ENCODE measurements around the gene SRA1.

The SRA1 gene

GRCh38 chr5:140570058-140570457 is 12.8 kb upstream of the SRA1 start:
- no peak for DNase-seq (ENCODE audit: insufficient read length, low spot score)
- TF ChIP-seq, protein P1, sequence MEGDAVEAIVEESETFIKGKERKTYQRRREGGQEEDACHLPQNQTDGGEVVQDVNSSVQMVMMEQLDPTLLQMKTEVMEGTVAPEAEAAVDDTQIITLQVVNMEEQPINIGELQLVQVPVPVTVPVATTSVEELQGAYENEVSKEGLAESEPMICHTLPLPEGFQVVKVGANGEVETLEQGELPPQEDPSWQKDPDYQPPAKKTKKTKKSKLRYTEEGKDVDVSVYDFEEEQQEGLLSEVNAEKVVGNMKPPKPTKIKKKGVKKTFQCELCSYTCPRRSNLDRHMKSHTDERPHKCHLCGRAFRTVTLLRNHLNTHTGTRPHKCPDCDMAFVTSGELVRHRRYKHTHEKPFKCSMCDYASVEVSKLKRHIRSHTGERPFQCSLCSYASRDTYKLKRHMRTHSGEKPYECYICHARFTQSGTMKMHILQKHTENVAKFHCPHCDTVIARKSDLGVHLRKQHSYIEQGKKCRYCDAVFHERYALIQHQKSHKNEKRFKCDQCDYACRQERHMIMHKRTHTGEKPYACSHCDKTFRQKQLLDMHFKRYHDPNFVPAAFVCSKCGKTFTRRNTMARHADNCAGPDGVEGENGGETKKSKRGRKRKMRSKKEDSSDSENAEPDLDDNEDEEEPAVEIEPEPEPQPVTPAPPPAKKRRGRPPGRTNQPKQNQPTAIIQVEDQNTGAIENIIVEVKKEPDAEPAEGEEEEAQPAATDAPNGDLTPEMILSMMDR (IDR thresholded peaks at IDR 0.05; ENCODE audit: insufficient read depth, missing control alignments): no peak
- FAIRE-seq: no peak

- TF ChIP-seq, protein P1 (IDR thresholded peaks at IDR 0.05; ENCODE audit: insufficient read depth, missing control alignments): no peak
- DNase-seq (ENCODE audit: insufficient read length, low spot score) (no peak), FAIRE-seq (no peak)
Observed at GRCh38 chr5:140569197-140569596, 11.9 kb upstream of the SRA1 start.

DNA sequence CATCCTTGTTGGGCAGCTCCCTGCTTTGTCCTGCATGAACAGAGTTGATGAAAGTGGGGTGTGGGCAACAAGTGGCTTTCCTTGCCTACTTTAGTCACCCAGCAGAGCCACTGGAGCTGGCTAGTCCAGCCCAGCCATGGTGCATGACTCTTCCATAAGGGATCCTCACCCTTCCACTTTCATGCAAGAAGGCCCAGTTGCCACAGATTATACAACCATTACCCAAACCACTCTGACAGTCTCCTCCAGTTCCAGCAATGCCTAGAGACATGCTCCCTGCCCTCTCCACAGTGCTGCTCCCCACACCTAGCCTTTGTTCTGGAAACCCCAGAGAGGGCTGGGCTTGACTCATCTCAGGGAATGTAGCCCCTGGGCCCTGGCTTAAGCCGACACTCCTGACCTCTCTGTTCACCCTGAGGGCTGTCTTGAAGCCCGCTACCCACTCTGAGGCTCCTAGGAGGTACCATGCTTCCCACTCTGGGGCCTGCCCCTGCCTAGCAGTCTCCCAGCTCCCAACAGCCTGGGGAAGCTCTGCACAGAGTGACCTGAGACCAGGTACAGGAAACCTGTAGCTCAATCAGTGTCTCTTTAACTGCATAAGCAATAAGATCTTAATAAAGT is 11.3 kb upstream of the SRA1 start:
- no peak for FAIRE-seq
- TF ChIP-seq, protein P1 (IDR thresholded peaks at IDR 0.05; ENCODE audit: insufficient read depth, missing control alignments): no peak
- DNase-seq (ENCODE audit: insufficient read length, low spot score): no peak

DNA sequence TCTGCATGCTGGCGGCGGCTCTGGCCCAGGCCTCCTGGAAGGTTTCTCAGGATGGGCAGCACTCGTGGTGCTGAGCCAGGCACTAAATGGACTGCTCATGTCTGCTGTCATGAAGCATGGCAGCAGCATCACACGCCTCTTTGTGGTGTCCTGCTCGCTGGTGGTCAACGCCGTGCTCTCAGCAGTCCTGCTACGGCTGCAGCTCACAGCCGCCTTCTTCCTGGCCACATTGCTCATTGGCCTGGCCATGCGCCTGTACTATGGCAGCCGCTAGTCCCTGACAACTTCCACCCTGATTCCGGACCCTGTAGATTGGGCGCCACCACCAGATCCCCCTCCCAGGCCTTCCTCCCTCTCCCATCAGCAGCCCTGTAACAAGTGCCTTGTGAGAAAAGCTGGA is 10.6 kb upstream of the SRA1 start:
- FAIRE-seq: no peak
- TF ChIP-seq, protein P1 (IDR thresholded peaks at IDR 0.05; ENCODE audit: insufficient read depth, missing control alignments): no peak
- no peak for DNase-seq (ENCODE audit: insufficient read length, low spot score)

- no peak for FAIRE-seq
- DNase-seq (ENCODE audit: insufficient read length, low spot score): no peak
- TF ChIP-seq, protein P1 (IDR thresholded peaks at IDR 0.05; ENCODE audit: insufficient read depth, missing control alignments): no peak
Observed at GRCh38 chr5:140567136-140567818, 10.0 kb upstream of the SRA1 start.

- TF ChIP-seq, protein P1 (IDR thresholded peaks at IDR 0.05; ENCODE audit: insufficient read depth, missing control alignments): no peak
- DNase-seq (ENCODE audit: insufficient read length, low spot score) (no peak), FAIRE-seq (no peak)
Observed at GRCh38 chr5:140566665-140567064, 9.4 kb upstream of the SRA1 start.

DNA sequence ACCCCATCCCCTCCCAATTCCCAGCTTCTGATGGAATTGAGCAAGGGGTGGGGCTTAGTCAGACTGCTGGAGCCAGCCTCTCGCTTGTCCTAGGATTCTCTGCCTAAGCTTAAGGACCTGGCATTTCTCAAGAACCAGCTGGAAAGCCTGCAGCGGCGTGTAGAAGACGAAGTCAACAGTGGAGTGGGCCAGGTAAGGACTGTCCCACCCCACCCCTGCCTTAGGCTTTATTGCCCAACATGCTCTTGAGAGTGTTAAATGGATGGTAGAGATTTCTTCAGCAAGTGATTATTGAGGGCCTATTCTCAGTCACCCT is 8.5 kb upstream of the SRA1 start:
- DNase-seq (ENCODE audit: insufficient read length, low spot score): no peak
- no peak for FAIRE-seq
- TF ChIP-seq, protein P1 (IDR thresholded peaks at IDR 0.05; ENCODE audit: insufficient read depth, missing control alignments): no peak

Measured in D721Med (cell line).